CD4-positive, alpha-beta T cell treated with Interleukin-6 at 100 ng/mL for 8 hours (primary cell): ENCODE measurements around the gene LIG3.
"Not testable (repeated sequence)": the region's sequence is repeated elsewhere in the genome, so short reads cannot be mapped to it uniquely, and the experiment has no call there.

Source experiments
- DNase-seq: peaks from one replicate; pipeline ENCODE4 v3.0.0-alpha.2; 2020; ENCODE audit warnings: mixed read lengths, low spot score

LIG3 gene

GRCh38 chr17:34999456-34999855 is 19.1 kb downstream of the LIG3 start:
- DNase-seq, result no peak

DNA sequence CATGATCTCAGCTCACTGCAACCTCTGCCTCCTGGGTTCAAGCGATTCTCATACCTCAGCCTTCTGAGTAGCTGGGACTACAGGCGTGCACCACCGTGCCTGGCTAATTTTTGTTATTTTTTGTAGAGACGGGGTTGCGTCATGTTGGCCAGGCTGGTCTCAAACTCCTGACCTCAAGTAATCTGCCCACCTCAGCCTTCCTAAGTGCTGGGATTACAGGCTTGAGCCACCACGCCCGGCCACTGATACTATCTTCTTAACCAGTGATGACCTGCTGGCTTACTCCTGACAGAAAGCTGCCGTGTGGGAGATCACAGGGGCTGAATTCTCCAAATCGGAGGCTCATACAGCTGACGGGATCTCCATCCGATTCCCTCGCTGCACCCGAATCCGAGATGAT is 20.7 kb downstream of the LIG3 start:
- not testable (repeated sequence) for DNase-seq

DNA sequence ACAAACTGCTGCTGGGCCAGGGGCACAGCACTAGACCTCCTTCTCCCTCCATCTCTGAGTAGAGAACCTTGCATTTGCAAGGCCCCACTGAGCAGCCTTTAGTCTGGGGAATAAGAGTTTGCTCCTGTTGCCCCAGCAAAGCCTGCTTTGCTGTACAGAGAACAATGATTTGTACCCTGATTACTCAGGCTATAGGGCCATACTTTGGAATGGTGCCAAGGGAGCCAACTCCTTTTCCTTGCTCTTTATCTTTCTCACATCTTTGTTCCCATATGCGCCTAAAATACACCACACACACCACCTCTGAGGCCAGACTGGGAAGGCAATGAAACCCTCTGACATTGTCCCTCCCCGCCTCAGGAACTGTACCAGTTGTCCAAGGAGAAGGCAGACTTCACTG is 21.2 kb downstream of the LIG3 start:
- DNase-seq, result no peak

- DNase-seq, result no peak
Observed at GRCh38 chr17:35002876-35003551, 22.7 kb downstream of the LIG3 start.

DNA sequence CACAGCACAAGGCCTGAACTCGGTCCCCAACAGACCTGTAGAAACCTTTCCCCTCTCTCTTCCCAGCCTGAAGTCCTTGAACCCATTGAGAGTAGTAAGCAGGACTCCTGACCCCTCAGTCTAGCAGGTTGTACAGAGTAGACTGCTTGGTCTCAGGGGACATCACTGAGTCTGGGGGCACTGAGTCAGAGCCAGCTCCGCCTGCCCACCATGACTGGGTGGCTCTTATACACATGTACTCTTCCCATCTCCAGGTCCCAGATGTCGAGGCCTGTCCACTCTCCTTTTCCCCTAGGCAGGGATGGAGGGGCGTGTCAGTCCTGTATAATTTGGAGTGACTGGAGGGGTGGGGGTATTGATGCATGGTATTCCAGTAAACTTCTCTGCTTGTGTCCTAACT is 23.5 kb downstream of the LIG3 start:
- no peak for DNase-seq

DNA sequence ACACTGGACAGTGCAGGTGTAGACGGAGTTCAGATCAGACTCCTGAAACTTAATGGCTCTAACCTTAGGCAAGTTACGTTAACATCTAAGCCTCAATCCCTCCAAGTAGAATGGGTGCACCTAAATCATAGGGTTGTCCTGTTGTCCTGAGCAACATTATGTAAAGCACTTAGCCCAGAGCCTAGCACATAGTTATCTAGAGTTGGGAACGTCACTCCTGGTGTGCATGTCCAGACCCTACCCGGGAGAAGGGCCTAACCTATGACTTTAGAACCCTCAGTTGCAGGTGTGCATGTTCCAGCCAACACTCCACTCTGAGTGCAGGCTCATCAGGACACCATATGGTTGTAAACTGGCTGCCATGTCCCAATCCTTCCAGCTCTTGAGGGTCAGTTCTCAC is 26.0 kb downstream of the LIG3 start:
- no peak for DNase-seq

DNA sequence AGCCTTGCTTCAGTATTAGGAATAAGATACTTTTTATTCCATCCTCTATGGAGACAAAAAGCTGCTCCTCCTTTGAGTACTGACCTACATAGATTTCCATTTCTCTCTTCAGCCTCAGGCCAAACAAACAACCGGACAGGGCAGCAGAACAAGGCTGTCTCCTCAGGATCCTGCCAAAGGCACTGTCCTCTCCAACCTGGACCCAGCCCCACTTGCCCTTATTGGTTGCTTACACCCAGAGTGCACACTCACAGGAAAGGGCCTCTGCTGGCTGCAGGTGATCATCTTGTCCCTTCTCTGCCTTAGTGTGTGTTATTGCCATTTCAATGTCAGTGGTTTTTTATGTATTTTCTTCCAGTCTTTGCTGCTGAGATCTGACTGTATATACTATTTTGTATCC is 26.6 kb downstream of the LIG3 start:
- no peak for DNase-seq

DNA sequence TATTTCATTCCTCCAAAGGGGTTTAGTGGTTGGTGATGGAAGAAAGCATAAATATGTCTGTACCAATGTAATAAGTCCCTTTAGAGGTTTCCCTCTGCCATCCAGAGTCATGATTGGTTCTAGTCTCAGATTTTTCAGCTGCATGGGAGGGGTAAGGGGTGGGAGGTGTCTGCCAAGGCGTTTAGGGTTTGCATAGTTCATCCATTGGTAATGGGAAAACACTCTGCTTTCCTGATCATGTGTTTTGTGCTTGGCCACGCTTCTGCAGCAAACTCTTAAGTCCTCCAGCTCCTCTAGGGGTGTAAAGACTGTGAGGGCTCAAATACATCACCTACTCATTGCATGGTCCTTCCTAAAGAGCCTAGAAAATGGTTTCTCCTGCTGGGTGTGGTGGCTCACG is 29.8 kb downstream of the LIG3 start:
- DNase-seq, result no peak

- DNase-seq, result no peak
Observed at GRCh38 chr17:35011671-35012216, 31.4 kb downstream of the LIG3 start.

DNA sequence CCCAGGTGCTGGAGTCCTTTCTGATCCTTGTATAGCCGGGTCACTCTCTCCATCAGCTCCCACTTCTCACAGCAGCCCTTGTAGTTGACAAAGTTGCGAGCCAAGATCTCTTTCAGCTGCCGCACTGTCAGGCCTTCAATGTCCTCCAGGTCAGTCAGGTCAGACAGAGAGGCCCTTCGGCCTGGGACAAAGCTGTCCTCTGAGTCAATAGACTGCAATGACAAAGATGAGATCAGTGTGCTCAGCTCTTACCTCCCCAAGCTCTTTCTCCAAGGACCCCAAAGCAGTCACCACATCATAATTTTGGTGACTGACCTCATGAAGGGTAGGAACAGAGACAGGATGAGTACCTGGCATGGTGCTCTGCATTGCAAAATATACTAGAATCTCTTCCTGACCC is 36.1 kb downstream of the LIG3 start:
- no peak for DNase-seq

DNA sequence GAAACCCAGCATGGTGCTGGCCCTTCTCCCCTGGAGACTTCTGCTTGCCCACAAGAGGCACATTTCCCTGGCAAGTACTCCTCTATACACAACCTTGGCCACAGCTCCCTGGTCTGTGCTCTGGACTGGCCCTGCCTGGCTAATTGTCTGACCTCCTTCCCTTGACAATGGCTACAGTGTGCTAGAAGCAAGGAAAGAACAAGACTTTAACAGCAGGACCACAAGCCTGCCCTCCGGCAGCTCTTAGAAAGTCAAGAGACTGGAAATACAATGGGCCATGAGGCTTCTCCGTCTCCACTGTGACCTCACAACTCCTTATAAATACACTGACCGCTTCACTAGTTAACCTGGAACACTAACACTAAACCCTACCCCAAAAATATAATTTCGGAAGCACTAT is 36.7 kb downstream of the LIG3 start:
- no peak for DNase-seq

- no peak for DNase-seq
Observed at GRCh38 chr17:35018814-35019213, 38.5 kb downstream of the LIG3 start.

DNA sequence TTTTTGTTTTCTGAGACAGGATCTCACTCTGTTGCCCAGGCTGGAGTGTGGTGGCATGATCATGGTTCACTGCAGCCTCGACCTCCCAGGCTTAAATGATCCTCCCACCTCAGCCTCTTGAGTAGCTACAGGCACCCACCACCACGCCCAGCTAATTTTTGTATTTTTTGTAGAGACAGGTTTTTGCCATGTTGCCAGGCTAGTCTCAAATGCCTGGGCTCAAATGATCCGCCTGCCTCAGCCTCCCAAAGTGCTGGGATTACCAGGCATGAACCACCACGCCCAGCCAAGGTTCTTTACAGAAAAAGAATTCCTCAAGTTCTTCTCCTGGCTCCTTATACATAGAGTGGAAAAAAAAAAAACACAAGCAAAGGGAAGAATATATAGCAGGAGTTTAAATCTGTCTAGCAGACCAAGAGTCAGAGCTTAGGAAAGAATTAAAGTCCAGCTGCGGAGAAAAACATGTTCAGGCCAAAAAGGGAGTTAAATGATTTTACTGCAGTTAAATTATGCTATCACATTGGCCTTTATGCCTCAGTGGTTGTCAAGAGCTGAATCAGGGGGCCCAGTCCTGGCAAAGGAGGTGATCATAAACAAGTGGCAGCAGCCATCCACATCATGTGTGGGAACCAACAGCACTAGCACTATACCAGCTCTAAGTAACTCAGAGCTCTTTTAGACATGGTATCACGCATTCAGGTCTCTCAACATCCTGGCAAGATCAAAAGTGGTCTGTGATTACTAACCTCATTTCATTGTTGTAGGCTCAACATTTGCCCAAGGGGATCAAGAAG is 39.3 kb downstream of the LIG3 start:
- DNase-seq, result no peak

- DNase-seq, result no peak
Observed at GRCh38 chr17:35021520-35022380, 41.4 kb downstream of the LIG3 start.

- peak; percentile 83 for DNase-seq
Observed at GRCh38 chr17:35022536-35023063, 42.3 kb downstream of the LIG3 start.

GRCh38 chr17:35023538-35023937 is 43.2 kb downstream of the LIG3 start:
- no peak for DNase-seq

- DNase-seq, result no peak
Observed at GRCh38 chr17:35025541-35025940, 45.2 kb downstream of the LIG3 start.

DNA sequence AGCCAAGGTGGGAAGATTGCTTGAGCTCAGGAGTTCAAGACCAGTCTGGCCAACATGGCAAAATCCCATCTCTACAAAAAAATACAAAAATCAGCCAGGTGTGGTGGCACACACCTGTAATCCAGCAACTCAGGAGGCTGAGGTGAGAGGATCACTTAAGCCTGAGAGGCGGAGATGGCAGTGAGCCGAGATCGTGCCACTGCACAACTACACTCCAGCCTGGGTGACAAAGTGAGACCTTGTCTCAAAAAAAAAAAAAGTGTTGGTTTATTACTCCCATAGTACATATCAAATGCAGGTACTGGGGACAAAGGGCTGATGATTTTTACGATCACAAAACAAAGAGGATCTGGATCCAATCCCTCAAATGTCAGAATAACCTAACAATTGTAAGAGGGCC is 47.8 kb downstream of the LIG3 start:
- DNase-seq, result not testable (repeated sequence)

DNA sequence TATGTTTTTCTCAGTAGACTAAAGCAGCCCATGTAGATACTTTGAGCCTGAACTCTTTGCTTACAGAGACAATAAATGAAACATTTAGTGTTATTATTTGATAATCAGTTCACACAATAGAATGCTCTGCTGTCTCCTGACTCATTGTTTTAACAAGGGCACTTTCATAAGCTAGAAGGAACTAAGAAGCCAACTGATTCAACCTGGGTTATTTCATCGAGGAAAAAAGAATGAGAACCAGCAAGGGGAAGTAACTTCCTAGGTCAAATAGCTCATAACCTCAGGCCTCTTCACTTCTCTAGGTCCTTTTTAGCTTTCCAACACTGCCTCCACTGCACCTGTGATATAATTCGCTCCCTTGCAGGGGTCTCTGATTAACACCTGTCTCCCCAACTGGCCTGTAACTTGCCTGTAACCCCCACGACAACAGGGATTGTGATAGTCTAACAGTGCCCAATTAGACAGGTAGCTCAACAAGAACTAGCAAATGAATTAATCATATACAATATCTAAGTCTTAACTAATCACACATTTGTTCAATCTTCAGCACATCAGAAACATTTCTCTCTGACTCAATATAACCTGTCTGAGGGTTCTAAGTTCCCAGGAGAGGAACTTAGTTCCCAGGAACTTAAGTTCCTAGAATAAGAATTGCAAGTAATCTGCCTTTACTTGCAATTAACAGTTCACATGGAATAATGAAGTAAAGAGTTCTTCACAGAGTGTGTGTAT is 48.4 kb downstream of the LIG3 start:
- DNase-seq, result no peak

DNA sequence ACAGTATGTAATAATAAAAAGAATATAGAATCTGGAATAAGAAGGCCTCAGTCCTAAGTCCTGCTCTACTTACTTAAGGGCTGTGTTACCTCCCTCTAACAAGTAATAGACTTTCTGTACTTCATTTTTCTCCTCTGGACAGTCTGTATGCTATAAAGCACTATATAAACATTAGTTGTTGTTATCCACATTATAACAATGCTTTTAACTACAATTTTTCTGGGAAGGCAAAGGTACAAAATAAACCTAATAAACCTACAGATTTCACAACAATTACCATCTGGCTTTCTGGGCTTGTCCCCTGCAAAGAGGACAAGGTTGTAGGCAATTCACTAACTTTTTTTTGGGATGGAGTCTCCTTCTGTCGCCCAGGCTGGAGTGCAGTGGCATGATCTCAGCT is 50.5 kb downstream of the LIG3 start:
- DNase-seq, result no peak

GRCh38 chr17:35038453-35038852 is 58.1 kb downstream of the LIG3 start:
- no peak for DNase-seq

DNA sequence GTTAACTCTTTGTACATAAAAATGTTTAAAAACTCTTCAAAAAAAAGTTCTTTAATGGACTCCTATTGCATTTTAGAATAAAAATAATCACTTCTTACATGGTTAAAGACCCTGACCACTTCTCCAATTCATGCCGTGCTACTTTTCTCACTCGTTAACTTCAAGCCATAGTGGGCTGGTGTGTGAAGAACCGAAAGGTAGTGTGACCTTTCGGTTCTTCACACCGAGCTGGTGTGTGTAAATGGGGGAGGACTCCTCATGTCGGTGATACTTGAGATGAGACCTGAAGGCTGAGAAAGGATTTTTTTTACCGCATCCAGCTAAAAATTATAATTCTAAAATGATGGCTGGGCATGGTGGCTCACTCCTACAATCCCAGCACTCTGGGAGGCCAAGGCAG is 61.1 kb downstream of the LIG3 start:
- no peak for DNase-seq
